Measurements from ENCODE around the gene RHBDL1.

Gene RHBDL1

GRCh38 chr16:662597-662996 lies 12.9 kb upstream of the RHBDL1 start:
- DNase-seq (ENCODE audit: low spot score), result no peak
- H3K4ac ChIP-seq (ENCODE audit: low read length), result no peak overlapping the region
- H2BK5ac ChIP-seq (ENCODE audit: low read length), result no peak overlapping the region
- no peak overlapping the region for H3K14ac ChIP-seq (ENCODE audit: low read length)
- peaks cover 11 to 43% of the 10 kb centered on the region in 2 donors for H3K36me3 ChIP-seq (replicated peaks in 1 of 2; ENCODE audit: control insufficient read depth in 2 of 2, insufficient read depth in 2 of 2, low read length in 2 of 2)
- H3K4me3 ChIP-seq (ENCODE audit: low read length in 2 of 2), result peak overlapping the region in 1 of 2 donors; percentile 28
- no peak overlapping the region for H2AFZ ChIP-seq (ENCODE audit: low read length)
- H3K4me2 ChIP-seq (ENCODE audit: insufficient read depth, low read length, poor library complexity, severe bottlenecking), result no peak overlapping the region
- peak overlapping the region; percentile 60 for H3K9ac ChIP-seq (ENCODE audit: low read depth, low read length, poor library complexity)
- no peaks in the 10 kb centered on the region for H3K27me3 ChIP-seq (ENCODE audit: control insufficient read depth in 3 of 3, insufficient read depth in 3 of 3, low read depth in 1 of 3, low read length in 3 of 3)
- H3K9me3 ChIP-seq (replicated peaks in 1 of 2; ENCODE audit: control insufficient read depth in 2 of 2, insufficient read depth in 1 of 2, low read depth in 1 of 2, low read length in 2 of 2), result no peaks in the 10 kb centered on the region
- no CpG with 5 or more reads among the region's 21 CpGs for WGBS, 2 donors (ENCODE audit: extremely low coverage in 2 of 2, insufficient read length in 2 of 2, insufficient replicate concordance in 1 of 2)
- H3K79me1 ChIP-seq (ENCODE audit: low read depth, low read length), result peaks cover 15% of the 10 kb centered on the region
- peak overlapping the region; percentile 56 for H2AK5ac ChIP-seq (ENCODE audit: low read depth, low read length)
- no peak overlapping the region for H3K18ac ChIP-seq (ENCODE audit: low read length)
- H2BK15ac ChIP-seq (ENCODE audit: low read length), result no peak overlapping the region
- H2BK12ac ChIP-seq (ENCODE audit: low read length), result no peak overlapping the region
- no peak overlapping the region for H4K91ac ChIP-seq (ENCODE audit: low read depth, low read length, poor library complexity)
- H2BK120ac ChIP-seq (ENCODE audit: low read depth, low read length), result no peak overlapping the region
- H4K8ac ChIP-seq (ENCODE audit: low read depth, low read length), result no peak overlapping the region
- no peak overlapping the region for H3K27ac ChIP-seq (replicated peaks; ENCODE audit: low read length)
- peaks cover 3 to 6% of the 10 kb centered on the region in 2 donors for H3K4me1 ChIP-seq (ENCODE audit: control insufficient read depth in 2 of 2, insufficient read depth in 1 of 2, low read depth in 1 of 2, low read length in 2 of 2)
- no peak overlapping the region for H3K23ac ChIP-seq (ENCODE audit: low read depth, low read length, poor library complexity)

GRCh38 chr16:666572-666971 lies 8.9 kb upstream of the RHBDL1 start:
- no peak overlapping the region for H3K14ac ChIP-seq (ENCODE audit: low read length)
- H3K4me2 ChIP-seq (ENCODE audit: insufficient read depth, low read length, poor library complexity, severe bottlenecking), result no peak overlapping the region
- peak overlapping the region; percentile 91 for H2BK120ac ChIP-seq (ENCODE audit: low read depth, low read length)
- no peaks in the 10 kb centered on the region for H3K9me3 ChIP-seq (replicated peaks in 1 of 2; ENCODE audit: control insufficient read depth in 2 of 2, insufficient read depth in 1 of 2, low read depth in 1 of 2, low read length in 2 of 2)
- H3K23ac ChIP-seq (ENCODE audit: low read depth, low read length, poor library complexity), result peak overlapping the region; percentile 73
- H4K8ac ChIP-seq (ENCODE audit: low read depth, low read length), result peak overlapping the region; percentile 9
- no peak overlapping the region for H3K4me3 ChIP-seq (ENCODE audit: low read length in 2 of 2)
- no peak overlapping the region for H2BK5ac ChIP-seq (ENCODE audit: low read length)
- no peak overlapping the region for H3K4ac ChIP-seq (ENCODE audit: low read length)
- no peak overlapping the region for H3K27ac ChIP-seq (replicated peaks; ENCODE audit: low read length)
- no peak for DNase-seq (ENCODE audit: low spot score)
- H2AK5ac ChIP-seq (ENCODE audit: low read depth, low read length), result peak overlapping the region; percentile 98
- no peaks in the 10 kb centered on the region for H3K27me3 ChIP-seq (ENCODE audit: control insufficient read depth in 3 of 3, insufficient read depth in 3 of 3, low read depth in 1 of 3, low read length in 3 of 3)
- H3K4me1 ChIP-seq (ENCODE audit: control insufficient read depth in 2 of 2, insufficient read depth in 1 of 2, low read depth in 1 of 2, low read length in 2 of 2), result peaks cover 2 to 6% of the 10 kb centered on the region in 2 donors
- no peak overlapping the region for H4K91ac ChIP-seq (ENCODE audit: low read depth, low read length, poor library complexity)
- peak overlapping the region; percentile 49 for H2BK12ac ChIP-seq (ENCODE audit: low read length)
- H3K79me1 ChIP-seq (ENCODE audit: low read depth, low read length), result peaks cover 27% of the 10 kb centered on the region
- H3K36me3 ChIP-seq (replicated peaks in 1 of 2; ENCODE audit: control insufficient read depth in 2 of 2, insufficient read depth in 2 of 2, low read length in 2 of 2), result peaks cover 29 to 40% of the 10 kb centered on the region in 2 donors
- H3K18ac ChIP-seq (ENCODE audit: low read length), result no peak overlapping the region
- peak overlapping the region; percentile 87 for H2BK15ac ChIP-seq (ENCODE audit: low read length)
- WGBS, 2 donors (ENCODE audit: extremely low coverage in 2 of 2, insufficient read length in 2 of 2, insufficient replicate concordance in 1 of 2), result no CpG with 5 or more reads among the region's 13 CpGs
- no peak overlapping the region for H2AFZ ChIP-seq (ENCODE audit: low read length)
- peak overlapping the region; percentile 79 for H3K9ac ChIP-seq (ENCODE audit: low read depth, low read length, poor library complexity)

GRCh38 chr16:667113-667779 lies 8.2 kb upstream of the RHBDL1 start:
- Histone ChIP-seq H3K4ac (ENCODE audit: low read length) (no peak overlapping the region), H3K23ac (ENCODE audit: low read depth, low read length, poor library complexity) (peak overlapping the region; percentile 46), H2BK120ac (ENCODE audit: low read depth, low read length) (no peak overlapping the region), H3K4me2 (ENCODE audit: insufficient read depth, low read length, poor library complexity, severe bottlenecking) (no peak overlapping the region), H2BK15ac (ENCODE audit: low read length) (peak overlapping the region; percentile 87), H3K9me3 (replicated peaks in 1 of 2; ENCODE audit: control insufficient read depth in 2 of 2, insufficient read depth in 1 of 2, low read depth in 1 of 2, low read length in 2 of 2) (no peaks in the 10 kb centered on the region), H3K4me3 (ENCODE audit: low read length in 2 of 2) (no peak overlapping the region), H4K8ac (ENCODE audit: low read depth, low read length) (no peak overlapping the region), H3K27ac (replicated peaks; ENCODE audit: low read length) (no peak overlapping the region), H3K4me1 (ENCODE audit: control insufficient read depth in 2 of 2, insufficient read depth in 1 of 2, low read depth in 1 of 2, low read length in 2 of 2) (peaks cover 2 to 6% of the 10 kb centered on the region in 2 donors), H3K79me1 (ENCODE audit: low read depth, low read length) (peaks cover 24% of the 10 kb centered on the region), H3K27me3 (ENCODE audit: control insufficient read depth in 3 of 3, insufficient read depth in 3 of 3, low read depth in 1 of 3, low read length in 3 of 3) (no peaks in the 10 kb centered on the region), H3K36me3 (replicated peaks in 1 of 2; ENCODE audit: control insufficient read depth in 2 of 2, insufficient read depth in 2 of 2, low read length in 2 of 2) (peaks cover 34 to 40% of the 10 kb centered on the region in 2 donors), H3K18ac (ENCODE audit: low read length) (peak overlapping the region; percentile 63), H3K14ac (ENCODE audit: low read length) (no peak overlapping the region), H4K91ac (ENCODE audit: low read depth, low read length, poor library complexity) (no peak overlapping the region), H2AFZ (ENCODE audit: low read length) (peak overlapping the region; percentile 76), H3K9ac (ENCODE audit: low read depth, low read length, poor library complexity) (peak overlapping the region; percentile 53), H2AK5ac (ENCODE audit: low read depth, low read length) (peak overlapping the region; percentile 98), H2BK12ac (ENCODE audit: low read length) (peak overlapping the region; percentile 80), H2BK5ac (ENCODE audit: low read length) (no peak overlapping the region)
- no CpG with 5 or more reads among the region's 22 CpGs for WGBS, 2 donors (ENCODE audit: extremely low coverage in 2 of 2, insufficient read length in 2 of 2, insufficient replicate concordance in 1 of 2)
- no peak for DNase-seq (ENCODE audit: low spot score)

GRCh38 chr16:667780-668518 lies 7.5 kb upstream of the RHBDL1 start, which contains the start of gene RHOT2:
RHOT2 (plus strand) TSS chr16:668132; CDS start chr16:668200, 68 bp downstream.
- H4K91ac ChIP-seq (ENCODE audit: low read depth, low read length, poor library complexity), result no peak within 1 kb of the TSS
- H3K23ac ChIP-seq (ENCODE audit: low read depth, low read length, poor library complexity), result peak within 1 kb of the TSS; percentile 98
- peaks cover 25% of the 10 kb centered on the region for H3K79me1 ChIP-seq (ENCODE audit: low read depth, low read length)
- DNase-seq (ENCODE audit: low spot score), result peak; percentile 89
- peak within 1 kb of the TSS; percentile 66 for H3K4ac ChIP-seq (ENCODE audit: low read length)
- H3K27ac ChIP-seq (replicated peaks; ENCODE audit: low read length), result no peak within 1 kb of the TSS
- H3K4me2 ChIP-seq (ENCODE audit: insufficient read depth, low read length, poor library complexity, severe bottlenecking), result peak within 1 kb of the TSS; percentile 96
- H2AK5ac ChIP-seq (ENCODE audit: low read depth, low read length), result peak within 1 kb of the TSS; percentile 98
- no CpG with 5 or more reads among the region's 78 CpGs for WGBS, 2 donors (ENCODE audit: extremely low coverage in 2 of 2, insufficient read length in 2 of 2, insufficient replicate concordance in 1 of 2)
- H4K8ac ChIP-seq (ENCODE audit: low read depth, low read length), result peak within 1 kb of the TSS; percentile 65
- H2BK15ac ChIP-seq (ENCODE audit: low read length), result peak within 1 kb of the TSS; percentile 87
- H3K9ac ChIP-seq (ENCODE audit: low read depth, low read length, poor library complexity), result peak within 1 kb of the TSS; percentile 95
- peak within 1 kb of the TSS; percentile 53 for H2BK5ac ChIP-seq (ENCODE audit: low read length)
- H2BK12ac ChIP-seq (ENCODE audit: low read length), result peak within 1 kb of the TSS; percentile 80
- no peaks in the 10 kb centered on the region for H3K9me3 ChIP-seq (replicated peaks in 1 of 2; ENCODE audit: control insufficient read depth in 2 of 2, insufficient read depth in 1 of 2, low read depth in 1 of 2, low read length in 2 of 2)
- no peaks in the 10 kb centered on the region for H3K27me3 ChIP-seq (ENCODE audit: control insufficient read depth in 3 of 3, insufficient read depth in 3 of 3, low read depth in 1 of 3, low read length in 3 of 3)
- peaks cover 36 to 40% of the 10 kb centered on the region in 2 donors for H3K36me3 ChIP-seq (replicated peaks in 1 of 2; ENCODE audit: control insufficient read depth in 2 of 2, insufficient read depth in 2 of 2, low read length in 2 of 2)
- H2AFZ ChIP-seq (ENCODE audit: low read length), result peak within 1 kb of the TSS; percentile 76
- H3K18ac ChIP-seq (ENCODE audit: low read length), result peak within 1 kb of the TSS; percentile 95
- H3K4me1 ChIP-seq (ENCODE audit: control insufficient read depth in 2 of 2, insufficient read depth in 1 of 2, low read depth in 1 of 2, low read length in 2 of 2), result peaks cover 2 to 6% of the 10 kb centered on the region in 2 donors
- no peak within 1 kb of the TSS for H2BK120ac ChIP-seq (ENCODE audit: low read depth, low read length)
- H3K14ac ChIP-seq (ENCODE audit: low read length), result peak within 1 kb of the TSS; percentile 71
- H3K4me3 ChIP-seq (ENCODE audit: low read length in 2 of 2), result peak within 1 kb of the TSS; percentile 89 to 92

Measured in neuronal stem cell (in vitro differentiated cells).